ENCODE results near the gene PDZD4.
"Not testable (repeated sequence)": the region's sequence is repeated elsewhere in the genome, so short reads cannot be mapped to it uniquely, and the experiment has no call there.

The PDZD4 gene

DNA sequence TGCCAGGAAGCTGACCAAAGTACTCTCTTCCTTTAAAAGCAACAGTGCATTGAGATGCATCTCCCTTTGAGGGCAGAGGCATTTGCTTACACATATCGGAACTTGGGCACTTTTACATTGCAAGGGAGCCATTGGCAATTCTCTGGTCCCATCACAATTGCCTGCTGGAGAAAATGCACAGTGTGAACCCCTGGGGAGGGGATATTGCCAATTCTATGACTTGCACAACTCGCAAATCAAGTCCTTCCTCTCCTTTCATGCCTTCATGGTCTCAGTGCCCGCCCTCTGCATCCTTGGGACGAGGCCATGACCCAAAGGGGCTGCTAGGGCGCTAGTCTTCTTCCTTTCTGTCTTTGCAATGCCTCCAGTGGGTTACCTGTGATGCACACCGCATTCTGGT is 14.9 kb upstream of the PDZD4 start:
- in situ Hi-C loops (cut with MboI; ENCODE audit: low sequenced_read_pairs), result no loop called here

DNA sequence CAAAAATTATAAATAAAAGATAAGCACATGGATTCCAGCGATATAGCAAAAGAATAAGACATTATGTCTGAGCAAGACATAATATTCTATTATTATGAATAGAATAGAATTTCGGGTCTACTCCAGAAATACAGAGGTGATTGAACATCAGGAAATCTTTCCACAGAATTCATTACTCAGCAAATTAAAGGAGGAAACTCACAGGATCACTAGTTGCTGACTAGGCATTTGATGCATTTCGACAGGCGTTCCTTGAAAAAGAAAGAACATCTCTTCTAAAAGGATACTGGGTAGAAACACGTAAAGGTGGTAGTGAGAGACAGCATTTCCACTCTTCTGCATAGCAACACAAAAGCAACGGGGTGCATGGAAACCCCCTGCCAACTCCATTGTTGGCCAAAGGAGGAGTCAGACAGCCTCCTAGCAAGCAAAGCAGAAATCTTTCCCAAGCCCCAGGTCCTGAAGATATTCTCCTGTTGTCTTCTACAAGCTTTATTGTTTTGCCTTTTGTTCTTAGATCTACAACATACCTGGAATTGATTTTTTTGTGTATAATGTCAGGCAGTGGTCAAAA is 14.3 kb upstream of the PDZD4 start:
- in situ Hi-C loops (cut with MboI; ENCODE audit: low sequenced_read_pairs), result no loop called here

DNA sequence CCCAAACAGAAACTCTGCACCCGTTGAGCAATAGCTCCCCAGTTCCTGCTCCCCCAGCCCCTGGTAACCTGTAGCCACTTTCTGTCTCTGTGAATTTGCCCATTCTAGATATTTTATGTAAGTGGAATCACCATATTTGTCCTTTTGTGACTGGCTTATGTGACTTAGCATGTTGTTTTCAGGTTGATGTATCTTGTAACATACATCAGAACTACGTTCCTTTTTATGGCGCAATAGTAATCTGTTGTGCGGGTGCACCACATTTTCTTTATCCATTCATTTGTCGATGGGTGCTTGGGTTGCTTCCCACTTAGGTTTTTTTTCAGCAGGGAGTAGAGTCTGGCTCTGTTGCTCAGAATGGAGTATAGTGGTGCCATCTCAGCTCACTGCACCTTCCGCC is 6.6 kb upstream of the PDZD4 start:
- in situ Hi-C loops (cut with MboI; ENCODE audit: low sequenced_read_pairs), result no loop called here

DNA sequence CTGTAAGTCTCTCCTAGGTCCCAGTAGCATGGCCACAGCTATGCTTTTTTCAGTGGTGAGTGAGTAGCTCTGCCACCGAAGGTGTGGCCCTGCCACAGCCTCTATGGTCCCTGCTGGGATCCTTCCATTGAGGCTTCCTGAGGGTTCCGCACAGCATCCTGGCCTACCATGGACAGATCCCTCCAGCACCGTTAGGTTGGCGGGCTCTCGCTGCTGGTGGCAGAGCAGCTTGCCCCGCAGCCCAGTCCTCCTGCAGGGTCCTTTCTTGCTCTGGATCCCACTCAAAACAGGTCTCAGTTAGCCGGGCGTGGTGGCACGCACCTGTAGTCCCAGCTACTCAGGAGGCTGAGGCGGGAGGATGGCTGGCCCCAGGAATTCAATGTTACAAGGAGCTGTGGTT is 2.4 kb upstream of the PDZD4 start:
- in situ Hi-C loops (cut with MboI; ENCODE audit: low sequenced_read_pairs), result no loop called here

DNA sequence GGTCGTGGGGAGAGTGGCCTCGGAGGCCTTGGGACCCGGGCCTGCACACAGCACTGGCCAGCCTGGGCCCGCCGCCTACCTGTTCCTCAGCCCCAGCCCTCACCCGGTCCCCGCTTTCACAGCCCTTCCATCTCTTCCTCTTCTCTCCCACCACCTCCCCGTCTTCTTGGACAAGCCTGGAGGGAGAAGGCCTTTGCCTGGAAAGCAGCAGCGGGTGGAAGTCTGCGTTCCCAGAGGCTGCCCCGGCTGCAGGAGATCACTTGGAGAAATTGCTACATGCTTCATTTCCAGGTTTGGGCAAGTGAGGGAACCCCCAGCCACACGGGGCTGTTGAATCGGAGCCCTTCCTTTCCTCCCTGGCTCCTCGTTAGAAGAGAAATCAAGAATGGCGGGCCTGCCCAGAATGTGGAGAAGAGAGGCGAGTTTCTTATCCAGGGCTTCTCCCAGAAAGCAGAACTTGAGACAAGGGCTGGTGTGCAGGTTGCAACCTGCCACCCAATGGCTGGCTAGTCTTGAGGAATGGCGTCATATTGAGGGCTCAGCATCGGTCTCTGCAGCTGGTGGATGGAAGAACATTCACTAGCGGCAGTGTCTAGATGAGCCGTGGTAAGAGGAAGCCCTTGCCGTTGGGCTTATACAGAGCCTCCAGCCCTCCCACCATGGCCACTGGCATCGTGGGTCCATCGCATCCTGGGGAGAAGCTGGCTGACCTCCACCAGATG is 1.2 kb upstream of the PDZD4 start:
- in situ Hi-C loops (cut with MboI; ENCODE audit: low sequenced_read_pairs), result no loop called here

DNA sequence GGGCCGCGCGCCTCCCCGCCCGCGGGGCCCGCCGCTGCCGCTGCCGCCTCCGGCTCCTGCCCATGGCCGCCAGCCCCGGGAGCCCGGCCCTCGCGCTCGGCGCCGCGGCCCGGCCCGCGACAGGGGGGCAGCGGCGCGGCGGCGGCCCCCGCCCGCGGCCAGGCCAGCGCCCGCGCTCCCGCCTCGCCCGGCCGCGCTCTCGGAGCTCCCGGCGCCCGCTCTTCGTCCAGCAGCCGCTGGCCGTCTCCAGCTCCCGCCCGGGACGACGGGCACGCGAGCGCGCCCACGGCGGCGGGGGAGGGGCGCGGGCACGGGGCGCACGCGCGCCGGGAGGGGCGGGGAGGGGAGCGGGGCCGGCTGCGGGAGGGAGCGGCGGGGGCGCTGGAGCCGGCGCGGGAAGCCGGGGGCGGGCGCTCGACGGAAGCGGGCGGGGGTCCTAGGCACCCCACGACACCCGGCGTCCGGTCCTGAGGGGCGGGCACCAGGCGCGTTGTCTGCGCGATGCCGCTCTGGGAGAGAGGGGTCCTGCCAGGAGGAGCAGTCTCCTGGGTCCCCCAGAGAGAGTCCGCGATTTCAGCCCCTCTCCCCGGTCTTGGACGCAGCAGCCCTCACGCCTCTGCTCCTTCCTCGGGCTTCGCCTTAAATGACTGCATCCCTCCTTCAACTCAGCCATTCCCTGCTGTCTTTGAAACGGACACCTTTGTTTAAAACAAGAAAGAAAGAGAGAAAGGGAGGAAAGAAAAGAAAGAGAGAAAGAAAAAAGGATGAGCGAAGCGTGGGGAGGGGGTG is 490 bp upstream of the PDZD4 start:
- in situ Hi-C loops (cut with MboI; ENCODE audit: low sequenced_read_pairs), result no loop called here

DNA sequence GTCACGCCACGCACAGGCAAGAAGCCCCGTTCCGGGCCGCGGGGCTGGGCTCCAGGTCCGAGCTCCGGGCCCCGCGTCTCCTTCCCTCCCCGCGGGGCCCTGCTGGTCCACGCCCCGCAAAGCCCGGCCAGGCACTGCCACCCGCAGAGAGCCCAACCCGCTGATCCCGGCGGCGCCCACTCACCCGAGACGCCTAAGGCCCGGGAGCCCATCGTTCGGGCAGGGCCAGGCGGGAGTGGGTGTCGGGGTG is 870 bp downstream of the PDZD4 start:
- in situ Hi-C loops (cut with MboI; ENCODE audit: low sequenced_read_pairs), result no loop called here

DNA sequence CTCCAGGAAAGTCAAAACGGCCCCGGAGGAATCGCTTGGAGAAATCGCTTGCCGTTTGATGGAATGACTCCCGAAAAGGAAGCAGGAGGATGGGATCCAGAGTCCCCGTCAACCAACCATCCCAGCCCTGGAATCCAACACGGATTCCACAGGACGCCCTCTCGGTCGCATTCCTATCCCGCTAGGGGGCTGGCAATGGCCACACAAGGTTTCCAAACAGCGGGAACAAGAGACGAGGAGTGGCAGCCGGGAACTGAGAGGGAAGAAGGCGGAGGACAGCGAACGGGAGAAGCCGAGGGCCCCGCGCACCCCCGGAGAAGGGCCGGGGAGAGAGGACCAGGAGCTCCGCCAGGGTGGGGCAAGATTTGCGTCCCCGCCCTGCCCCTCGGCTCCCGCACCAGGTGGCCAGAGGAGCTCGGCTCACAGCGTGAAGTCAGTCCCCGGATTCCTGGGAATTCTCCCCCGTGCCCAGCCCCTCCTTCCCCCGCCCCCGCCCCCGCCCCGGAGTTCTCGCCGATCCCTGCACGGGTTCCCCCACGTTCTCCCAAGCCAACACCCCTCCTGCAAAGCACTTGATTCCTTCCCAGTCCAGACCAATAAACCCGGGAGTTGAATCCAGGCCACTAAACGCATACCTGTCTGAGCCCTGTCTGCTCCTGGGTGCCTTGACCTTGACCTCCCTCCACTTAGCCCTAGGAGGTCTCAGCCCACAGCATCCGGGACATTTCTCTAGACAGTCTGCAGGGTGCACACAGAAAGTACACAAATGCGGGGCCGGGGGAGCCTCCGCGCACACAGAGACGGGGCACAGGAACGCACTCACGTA is 1.4 kb downstream of the PDZD4 start:
- in situ Hi-C loops (cut with MboI; ENCODE audit: low sequenced_read_pairs), result no loop called here

DNA sequence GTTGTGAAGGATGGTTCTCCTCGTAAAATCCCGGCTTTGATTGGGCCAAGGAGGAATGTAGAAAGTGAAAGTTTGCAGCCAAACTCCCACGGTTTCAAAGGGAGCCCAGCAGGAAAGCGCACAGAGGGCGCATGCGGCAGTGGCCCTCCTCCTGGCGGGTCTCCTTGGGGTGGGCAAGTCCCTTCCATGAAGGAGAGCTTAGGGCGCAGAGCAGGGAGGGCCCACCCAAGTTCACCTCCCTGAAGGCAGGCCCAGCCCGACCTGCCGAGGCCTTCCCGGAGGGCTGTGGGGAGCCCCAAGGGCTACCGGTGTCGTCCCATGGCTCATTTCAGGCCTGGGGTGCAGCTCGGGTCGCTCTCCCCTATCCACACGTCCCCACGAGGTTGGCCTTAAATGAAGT is 2.0 kb downstream of the PDZD4 start:
- in situ Hi-C loops (cut with MboI; ENCODE audit: low sequenced_read_pairs), result no loop called here

DNA sequence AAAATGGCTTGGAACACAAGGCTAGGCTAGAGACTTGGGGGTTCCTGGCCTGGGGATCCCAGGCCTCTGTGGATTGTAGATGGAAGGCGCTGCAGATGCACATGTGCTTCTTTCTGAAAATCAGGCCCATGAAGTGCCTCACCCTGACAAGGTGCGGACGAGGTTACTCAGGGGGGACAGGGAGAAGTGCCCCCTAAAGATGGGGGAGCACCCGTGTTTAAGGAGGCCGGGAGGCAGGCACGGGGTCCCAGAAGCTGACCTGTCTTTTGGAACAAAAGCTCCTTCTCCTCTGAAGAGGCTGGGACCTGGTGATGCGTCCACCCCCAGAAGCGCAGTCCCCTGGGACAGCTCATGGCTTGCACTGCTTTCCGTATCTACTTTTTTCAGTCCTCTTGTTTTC is 2.4 kb downstream of the PDZD4 start:
- in situ Hi-C loops (cut with MboI; ENCODE audit: low sequenced_read_pairs), result no loop called here

DNA sequence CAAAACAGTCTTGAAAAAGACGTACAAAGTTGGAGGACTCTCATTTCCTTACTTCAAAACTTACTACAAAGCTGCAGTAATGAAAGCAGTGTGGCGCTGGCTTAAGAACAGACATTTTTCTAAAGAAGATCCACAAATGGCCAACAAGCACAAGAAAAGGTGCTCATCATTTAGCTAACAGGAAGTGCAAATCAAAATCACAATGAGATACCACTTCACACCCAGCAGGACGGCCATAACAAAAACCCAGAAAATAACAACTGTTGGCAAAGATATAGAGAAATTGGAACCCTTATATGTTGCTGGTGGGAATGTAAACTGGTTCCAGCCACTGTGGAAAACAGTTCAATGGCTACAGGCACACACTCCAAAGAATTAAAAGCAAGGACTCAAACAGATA is 3.3 kb downstream of the PDZD4 start:
- in situ Hi-C loops (cut with MboI; ENCODE audit: low sequenced_read_pairs), result no loop called here

DNA sequence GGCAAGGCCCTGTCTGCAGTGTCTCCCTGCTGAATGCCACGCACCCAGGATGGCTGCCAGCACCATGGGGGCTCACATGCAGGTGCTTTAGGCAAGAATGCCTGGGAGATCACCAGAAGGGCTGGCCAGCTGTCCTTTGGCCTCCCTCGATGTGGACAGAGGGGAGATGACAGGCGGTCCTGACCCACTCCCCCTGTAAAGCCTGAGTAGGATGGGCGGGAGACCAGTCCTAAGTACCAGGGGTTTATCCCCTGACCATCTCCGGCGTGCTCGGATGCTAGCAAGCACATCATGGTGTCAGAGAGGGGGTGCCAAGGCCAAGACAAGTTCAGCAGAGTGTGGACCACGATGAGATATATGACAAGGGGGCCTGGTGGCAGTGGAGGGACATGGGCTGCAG is 5.3 kb downstream of the PDZD4 start:
- in situ Hi-C loops (cut with MboI; ENCODE audit: low sequenced_read_pairs), result no loop called here

DNA sequence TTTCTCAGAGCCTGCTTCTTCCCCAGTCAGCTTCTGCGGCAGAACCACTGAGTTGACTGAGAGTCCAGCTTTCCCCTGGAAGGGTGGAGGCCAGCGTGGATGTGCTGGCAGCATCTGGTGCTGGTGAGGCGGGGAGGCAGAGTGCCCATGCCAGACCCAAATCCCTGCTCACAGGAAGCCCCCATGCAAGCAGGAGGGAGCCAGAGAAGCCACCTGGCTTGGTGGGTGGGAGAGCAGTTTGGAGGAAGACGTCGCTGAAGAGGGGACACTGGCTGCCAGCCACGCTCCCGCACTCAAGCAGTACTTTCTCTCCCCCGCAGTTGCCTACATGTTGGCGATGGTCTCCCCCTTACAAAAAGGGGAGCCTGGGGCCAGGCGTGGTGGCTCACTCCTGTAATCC is 6.0 kb downstream of the PDZD4 start:
- in situ Hi-C loops (cut with MboI; ENCODE audit: low sequenced_read_pairs), result no loop called here

DNA sequence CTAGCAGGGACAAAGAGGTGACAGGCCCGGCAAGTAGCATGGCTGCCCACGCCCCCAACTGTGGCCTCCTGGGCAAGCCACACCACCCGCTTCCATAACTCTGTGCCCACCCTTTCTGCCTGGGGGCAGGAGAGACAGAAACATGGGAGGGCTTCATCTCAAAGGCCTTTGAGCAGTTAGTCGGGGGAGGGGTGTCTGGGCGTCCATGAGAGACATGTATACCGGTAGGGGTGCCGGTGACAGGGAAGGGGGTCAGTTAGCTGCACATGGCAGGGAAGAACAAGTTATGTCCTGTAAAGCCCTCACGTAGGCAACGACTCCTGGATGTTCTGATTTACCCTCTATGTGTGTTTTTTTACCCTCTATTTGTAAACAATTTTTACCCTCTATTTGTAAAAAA is 9.3 kb downstream of the PDZD4 start:
- in situ Hi-C loops (cut with MboI; ENCODE audit: low sequenced_read_pairs), result no loop called here

DNA sequence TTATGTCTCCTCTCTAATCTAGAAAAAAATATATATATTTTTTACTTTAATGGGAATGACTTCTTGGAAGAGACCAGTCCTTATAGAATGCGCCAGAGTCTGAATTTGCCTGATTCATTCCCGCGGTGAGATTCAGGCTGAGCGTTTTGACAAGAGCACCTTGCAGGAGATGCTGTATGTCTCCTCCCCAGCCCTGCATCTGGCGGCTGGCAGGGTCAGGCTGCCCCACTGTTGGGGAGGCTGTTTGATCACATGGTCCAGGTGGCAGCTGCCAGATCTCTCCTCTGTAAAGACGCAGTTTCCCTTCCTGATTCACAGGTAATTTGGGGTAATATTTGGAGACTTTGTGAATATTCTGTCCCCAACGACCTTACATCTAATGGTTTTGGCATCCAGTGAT is 9.7 kb downstream of the PDZD4 start:
- in situ Hi-C loops (cut with MboI; ENCODE audit: low sequenced_read_pairs), result no loop called here

DNA sequence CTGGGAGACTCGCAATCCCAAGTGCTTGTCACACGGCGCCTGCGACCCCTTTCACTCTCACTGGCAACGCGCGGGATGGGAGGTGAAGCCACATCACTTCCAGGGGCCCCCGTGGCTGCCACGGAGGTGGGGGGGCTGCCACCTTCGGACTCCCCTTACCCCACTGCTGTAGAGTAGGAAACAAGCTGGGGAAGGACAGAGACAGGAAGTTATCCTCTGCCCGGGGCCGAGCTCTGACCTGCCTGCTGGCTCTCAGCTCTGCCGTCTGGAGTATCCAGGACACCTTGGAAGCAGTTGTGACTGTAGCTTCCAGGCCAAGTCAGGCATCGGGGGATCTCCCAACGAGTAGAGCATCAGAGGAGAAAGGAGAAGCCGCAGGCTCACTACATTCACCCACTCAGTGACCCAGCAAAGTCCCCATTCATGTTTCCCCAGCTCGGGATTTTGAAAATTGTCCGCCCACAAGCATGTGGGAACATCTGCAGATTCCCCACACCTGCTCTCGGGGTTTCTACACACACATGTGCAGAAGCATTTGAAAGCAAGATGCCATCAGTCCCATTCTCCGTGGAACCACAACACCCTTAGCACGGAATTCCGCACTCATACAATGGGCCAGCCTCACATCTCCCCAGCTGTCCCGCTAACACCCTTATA is 10.8 kb downstream of the PDZD4 start:
- in situ Hi-C loops (cut with MboI; ENCODE audit: low sequenced_read_pairs), result no loop called here

DNA sequence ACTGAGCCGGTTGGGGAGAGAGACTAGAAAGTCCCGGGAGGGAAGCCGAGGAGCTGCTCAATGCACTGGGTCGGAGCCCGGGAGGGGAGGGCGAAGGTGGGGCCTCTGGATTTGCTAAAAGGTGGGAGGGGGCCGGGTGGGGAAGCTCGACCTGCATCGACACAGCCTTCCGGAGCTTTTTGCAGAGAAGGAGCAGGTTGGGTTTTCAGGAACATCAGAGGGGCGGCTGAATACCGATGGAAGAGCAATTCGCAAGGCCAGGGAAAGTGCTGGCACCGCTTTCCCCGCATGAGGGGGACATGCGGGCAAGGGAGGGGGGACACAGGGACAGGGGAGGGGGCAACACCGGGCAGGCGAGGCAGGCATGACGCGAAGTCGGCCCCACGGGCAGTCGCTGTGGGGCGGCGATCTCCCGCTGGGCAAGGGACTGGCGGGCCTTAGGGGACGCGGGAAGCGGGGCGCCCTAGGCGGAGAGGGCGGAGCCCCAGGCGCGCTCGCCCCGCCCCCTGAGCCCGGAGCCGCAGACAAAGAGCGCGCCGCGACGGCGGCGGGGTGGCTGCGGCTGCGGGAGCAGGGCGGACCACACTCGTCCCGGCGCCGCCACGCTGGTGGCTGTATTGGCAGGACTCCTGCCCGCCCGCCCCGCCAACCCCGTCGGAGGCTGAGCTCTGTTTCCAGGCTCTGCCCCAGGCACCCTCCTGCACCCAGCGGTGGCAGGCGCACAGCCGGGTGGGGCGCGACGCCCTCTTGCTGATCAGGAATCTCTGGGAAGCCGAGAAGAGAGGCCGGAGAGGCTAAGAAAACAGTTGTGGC is 11.6 kb downstream of the PDZD4 start:
- in situ Hi-C loops (cut with MboI; ENCODE audit: low sequenced_read_pairs), result no loop called here

DNA sequence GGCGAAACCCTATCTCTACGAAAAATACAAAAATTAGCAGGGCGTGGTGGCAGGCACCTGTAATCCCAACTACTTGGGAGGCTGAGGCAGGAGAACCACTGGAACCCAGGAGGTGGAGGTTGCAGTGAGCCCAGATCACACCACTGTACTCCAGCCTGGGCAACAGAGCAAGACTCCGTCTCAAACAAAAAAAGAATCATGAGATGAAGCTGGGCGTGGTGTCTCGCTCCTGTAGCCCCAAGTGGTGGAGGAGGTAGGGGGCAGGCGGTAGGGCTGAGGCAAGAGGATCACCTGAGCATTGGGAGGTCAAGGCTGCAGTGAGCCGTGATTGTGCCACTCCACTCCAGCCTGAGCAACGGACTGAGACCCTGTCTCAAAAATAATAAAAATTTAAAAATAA is 12.3 kb downstream of the PDZD4 start:
- in situ Hi-C loops (cut with MboI; ENCODE audit: low sequenced_read_pairs), result not testable (repeated sequence)

DNA sequence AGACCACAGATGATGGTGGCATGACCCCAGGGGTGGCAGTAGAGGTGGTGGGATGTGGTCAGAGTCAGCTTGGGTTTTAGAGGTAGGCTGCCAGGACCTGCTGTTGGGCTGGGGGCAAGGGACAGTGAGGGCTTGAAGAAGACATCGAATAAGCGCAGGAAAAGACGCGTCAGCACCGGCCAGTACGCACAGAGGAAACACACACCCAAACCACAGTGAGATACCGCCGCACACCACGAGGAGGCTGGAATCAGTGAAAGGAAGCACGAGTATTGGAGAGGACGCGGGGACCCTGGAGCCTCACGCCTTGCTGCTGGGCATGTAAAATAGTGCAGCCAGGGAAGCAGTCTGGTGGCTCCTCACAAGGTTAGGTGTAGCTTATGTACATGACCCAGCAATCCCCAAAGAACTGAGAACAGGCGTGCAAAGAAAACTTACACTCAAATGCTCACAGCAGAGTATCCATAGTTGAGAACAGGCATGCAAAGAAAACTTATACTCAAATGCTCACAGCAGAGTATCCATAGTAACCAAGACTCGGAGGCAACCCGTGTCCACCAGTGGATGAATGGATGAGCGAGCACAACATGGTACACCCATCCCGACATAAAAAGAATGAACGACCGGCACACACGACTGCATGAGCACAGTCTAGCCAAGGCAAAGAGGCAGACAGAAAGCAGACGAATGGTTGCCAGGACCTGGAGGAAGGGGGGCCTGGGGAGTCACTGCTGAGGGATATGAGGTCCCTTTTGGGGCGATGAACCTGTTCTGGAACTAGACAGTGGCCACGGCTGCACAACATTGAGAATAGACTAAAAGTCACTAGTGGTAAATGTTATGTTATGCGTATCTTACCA is 13.3 kb downstream of the PDZD4 start:
- in situ Hi-C loops (cut with MboI; ENCODE audit: low sequenced_read_pairs), result no loop called here

All from HL-60/S4 treated with phorbol 12-myristate 13-acetate at 8.2 ng/mL for 4 days and 3 days (cell line).